HCT116 (cell line): ENCODE data around the gene UGT2B17. TPM values are rescaled to one million over a fixed set of nuclear protein-coding genes. Genes with fewer than 3 reads are reported as not detected.

Experiments
- ATAC-seq: fragments of 200-7000 bp; cut with Tn5 transposase; 2 replicates; pipeline ENCODE4 v1.9.1; 2020; ENCODE audit warnings: mild to moderate bottlenecking, moderate library complexity
- BruUV-seq: library from RNA; stranded (reverse); fragments of 400-500 nt; replicated peaks from 2 replicates; lab custom pipeline; 2021; lab: Mats Ljungman, UMichigan
- CTCF ChIA-PET: fragments of 300-600 bp; sonication (Branson Sonifier 250); formaldehyde crosslinking; loops from one replicate; lab custom pipeline; 2021; ENCODE audit warnings: antibody characterized with exemption; lab: Charles Lee
- POLR2A ChIA-PET: fragments of 300-600, 350-600 bp; sonication (Branson Sonifier 250); formaldehyde crosslinking; loops from one replicate; lab custom pipeline; 2021; ENCODE audit warnings: antibody characterized with exemption; lab: Charles Lee
- RAD21 ChIA-PET, 2 experiments: fragments of 300-600 bp; sonication (Branson Sonifier 250); formaldehyde crosslinking; loops; one replicate each; lab custom pipeline; 2023; ENCODE audit warnings: low total read pairs in 2 of 2; ENCODE audit not compliant: uncharacterized antibody in 2 of 2, unreplicated experiment in 2 of 2, low non-redundant PET in 1 of 2; lab: Charles Lee
- DNase-seq: peaks from one replicate; pipeline ENCODE4 v3.0.0-alpha.2; 2010; ENCODE audit warnings: low read depth, low spot score
- H2AFZ ChIP-seq: fragments of 200-600 bp; shearing (Covaris generic), sonication (generic); 2 replicates; pipeline ENCODE4 v1.6.1; 2017; ENCODE audit warnings: low read depth, mixed run types, mixed read lengths, antibody characterized with exemption, low read length; ENCODE audit not compliant: poor library complexity, severe bottlenecking
- H3K27ac ChIP-seq: 2 replicates; pipeline ENCODE4 v1.5.1; 2012; ENCODE audit warnings: low read depth, low read length
- H3K27me3 ChIP-seq: fragments of 200-600 bp; sonication (generic); 2 replicates; pipeline ENCODE4 v1.6.1; 2016; ENCODE audit warnings: mixed run types, low read length, mixed read lengths; ENCODE audit not compliant: insufficient read depth
- H3K36me3 ChIP-seq, 2 experiments: fragments of 200-500 bp in 1 of 2; fragments of 200-600 bp in 1 of 2; sonication (Bioruptor generic) in 1 of 2; sonication (generic) in 1 of 2; 2 replicates each; pipeline versions ENCODE4 v1.5.1 to v1.6.1; 2014 to 2016; ENCODE audit warnings: low read length in 2 of 2, inconsistent platforms in 1 of 2, mixed read lengths in 1 of 2, mixed run types in 1 of 2; ENCODE audit not compliant: insufficient read depth in 2 of 2, control insufficient read depth in 1 of 2
- H3K4me1 ChIP-seq, 2 experiments: fragments of 200-600 bp in 1 of 2; sonication (generic) in 1 of 2; 2 replicates each; pipeline versions ENCODE4 v1.5.1 to v1.6.1; 2012 to 2017; ENCODE audit warnings: low read length in 2 of 2, inconsistent platforms in 1 of 2, mild to moderate bottlenecking in 1 of 2, mixed read lengths in 1 of 2, mixed run types in 1 of 2, moderate library complexity in 1 of 2; ENCODE audit not compliant: insufficient read depth in 2 of 2, control insufficient read depth in 1 of 2
- H3K4me2 ChIP-seq: fragments of 200-600 bp; sonication (generic); 2 replicates; pipeline ENCODE4 v1.6.1; 2017; ENCODE audit warnings: mixed run types, low read length, mixed read lengths
- H3K4me3 ChIP-seq, 2 experiments: fragments of 200-600 bp in 1 of 2; sonication (generic) in 1 of 2; replicated peaks in 1 of 2; 2 replicates each; pipeline ENCODE4 v1.5.1; 2011 to 2016; ENCODE audit warnings: low read length in 2 of 2, control low read depth in 1 of 2, low read depth in 1 of 2, mild to moderate bottlenecking in 1 of 2, mixed read lengths in 1 of 2, mixed run types in 1 of 2
- H3K79me2 ChIP-seq: fragments of 200-600 bp; sonication (generic); 2 replicates; pipeline ENCODE4 v1.6.1; 2017; ENCODE audit warnings: mild to moderate bottlenecking, mixed run types, low read length, moderate library complexity, mixed read lengths; ENCODE audit not compliant: insufficient read depth
- H3K9ac ChIP-seq: fragments of 200-600 bp; sonication (generic); 2 replicates; pipeline ENCODE4 v1.6.1; 2016; ENCODE audit warnings: low read length, mixed read lengths
- H3K9me2 ChIP-seq: fragments of 200-600 bp; sonication (generic), shearing (Covaris generic); 2 replicates; pipeline ENCODE4 v1.6.1; 2017; ENCODE audit warnings: mixed run types, mild to moderate bottlenecking, moderate library complexity; ENCODE audit not compliant: insufficient read depth
- H3K9me3 ChIP-seq, 2 experiments: fragments of 200-500 bp in 1 of 2; fragments of 200-600 bp in 1 of 2; sonication (Bioruptor generic) in 1 of 2; sonication (generic) in 1 of 2; 2 replicates each; pipeline ENCODE4 v1.6.1; 2014 to 2017; ENCODE audit warnings: low read length in 2 of 2, mixed read lengths in 2 of 2, inconsistent platforms in 1 of 2, low read depth in 1 of 2, mild to moderate bottlenecking in 1 of 2, mixed run types in 1 of 2, moderate library complexity in 1 of 2; ENCODE audit not compliant: control insufficient read depth in 1 of 2, insufficient read depth in 1 of 2
- H4K20me1 ChIP-seq: fragments of 200-600 bp; sonication (generic), shearing (Covaris generic); 2 replicates; pipeline ENCODE4 v1.6.1; 2017; ENCODE audit warnings: mixed run types, mild to moderate bottlenecking, moderate library complexity; ENCODE audit not compliant: insufficient read depth
- CBX3 ChIP-seq: IDR thresholded peaks from 2 replicates; pipeline ENCODE4 v1.6.1; 2012; ENCODE audit warnings: low read depth
- CEBPB ChIP-seq: IDR thresholded peaks from 2 replicates; pipeline ENCODE4 v1.6.1; 2012; ENCODE audit warnings: low read depth
- EGR1 ChIP-seq: IDR thresholded peaks from 2 replicates; pipeline ENCODE4 v1.6.1; 2012; ENCODE audit warnings: low read depth
- EZH2phosphoT487 ChIP-seq: fragments of 200-600 bp; IDR thresholded peaks from 2 replicates; pipeline ENCODE4 v1.6.1; 2018; ENCODE audit warnings: antibody characterized with exemption, borderline replicate concordance
- FOSL1 ChIP-seq: IDR thresholded peaks from 2 replicates; pipeline ENCODE4 v1.6.1; 2012; ENCODE audit warnings: low read depth
- POLR2A ChIP-seq: IDR thresholded peaks from 2 replicates; pipeline ENCODE4 v1.7.0; 2011; ENCODE audit warnings: borderline replicate concordance; ENCODE audit not compliant: insufficient read depth, insufficient read length; ENCODE audit errors: extremely low read depth
- RAD21 ChIP-seq: IDR thresholded peaks from 2 replicates; pipeline ENCODE4 v1.6.1; 2012; ENCODE audit warnings: low read depth, mild to moderate bottlenecking
- SIN3A ChIP-seq: IDR thresholded peaks from 2 replicates; pipeline ENCODE4 v1.6.1; 2012; ENCODE audit warnings: low read depth
- SP1 ChIP-seq: IDR thresholded peaks from 2 replicates; pipeline ENCODE4 v1.6.1; 2012; ENCODE audit warnings: low read depth
- SRF ChIP-seq: IDR thresholded peaks from 2 replicates; pipeline ENCODE4 v1.6.1; 2012; ENCODE audit warnings: low read depth
- TCF7L2 ChIP-seq: IDR thresholded peaks from 2 replicates; pipeline ENCODE4 v1.7.0; 2011; ENCODE audit warnings: borderline replicate concordance, inconsistent platforms; ENCODE audit not compliant: insufficient read depth, insufficient read length; ENCODE audit errors: extremely low read depth
- YY1 ChIP-seq: IDR thresholded peaks from 2 replicates; pipeline ENCODE4 v1.6.1; 2011; ENCODE audit warnings: low read length, low read depth, moderate library complexity, mild to moderate bottlenecking; ENCODE audit not compliant: insufficient replicate concordance; ENCODE audit errors: extremely low read depth
- ZFX ChIP-seq: fragments of 450-650 bp; IDR thresholded peaks from 2 replicates; pipeline ENCODE4 v1.6.1; 2017
- ZNF274 ChIP-seq: fragments of 200-500 bp; sonication (Bioruptor generic); IDR thresholded peaks from 2 replicates; pipeline ENCODE4 v1.6.1; 2014; ENCODE audit warnings: mild to moderate bottlenecking, low read depth, low read length, inconsistent platforms
- intact Hi-C: fragments of 100-400 bp; cut with micrococcal nuclease; formaldehyde crosslinking; loops from 2 replicates; pipeline ENCODE4 v1.10.0; 2022
- total RNA-seq: library from RNA; stranded (reverse); gene quantifications from one replicate; pipeline ENCODE4 v1.2.1, GENCODE V29; 2021; ENCODE audit not compliant: unreplicated experiment
- TF ChIP-seq, protein P1 (sequence below): IDR thresholded peaks from 2 replicates; pipeline ENCODE4 v1.6.1; 2011; ENCODE audit warnings: mild to moderate bottlenecking, low read length, moderate library complexity; ENCODE audit not compliant: insufficient replicate concordance; ENCODE audit errors: extremely low read depth
- TF ChIP-seq, protein P2 (sequence below), 3 experiments: fragments of 200-600 bp in 1 of 3; sonication (generic) in 1 of 3; IDR thresholded peaks in 2 of 3; conservative IDR thresholded peaks in 1 of 3; 2 replicates each; pipeline ENCODE4 v1.5.1; 2012 to 2017; ENCODE audit warnings: low read depth in 2 of 3, low read length in 2 of 3, antibody characterized with exemption in 1 of 3, borderline replicate concordance in 1 of 3, control low read depth in 1 of 3, mild to moderate bottlenecking in 1 of 3, mixed read lengths in 1 of 3, mixed run types in 1 of 3, moderate library complexity in 1 of 3; ENCODE audit not compliant: insufficient read depth in 1 of 3
- TF ChIP-seq, protein P3 (sequence below): IDR thresholded peaks from 2 replicates; pipeline ENCODE4 v1.6.1; 2012

Gene UGT2B17
- total RNA-seq, 1 experiment from 2014 or later = not detected

DNA sequence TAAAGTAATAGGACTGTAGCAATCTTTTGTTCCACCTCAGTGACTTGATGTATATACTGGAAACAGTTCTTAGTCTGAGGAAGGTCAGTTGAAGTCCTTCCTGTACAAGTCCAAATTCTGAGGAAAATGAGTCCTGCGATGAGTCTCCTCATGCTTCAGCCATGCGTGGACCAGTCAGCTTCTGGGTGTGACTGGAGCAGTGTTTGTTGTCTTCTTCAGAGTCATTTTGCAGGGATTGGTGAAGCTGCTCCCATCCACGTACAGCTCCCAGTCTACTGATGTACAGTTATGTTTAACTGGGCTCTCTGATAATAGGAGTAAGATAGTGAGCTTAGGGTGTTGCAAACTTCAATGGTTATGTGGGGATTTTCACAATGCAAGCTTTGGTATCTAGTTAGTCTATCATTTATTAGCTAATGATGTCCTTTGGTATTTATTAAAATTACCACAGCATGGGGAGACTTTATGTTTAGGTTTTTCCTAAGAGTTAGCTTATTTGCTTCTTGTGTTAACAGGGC, 3.4 kb downstream of the UGT2B17 start:
- Histone ChIP-seq H3K36me3 (no peaks in the 10 kb centered on the region), H3K9me2 (no peaks in the 10 kb centered on the region), H3K4me2 (no peak overlapping the region), H4K20me1 (no peaks in the 10 kb centered on the region), H3K9ac (no peak overlapping the region)
- intact Hi-C loops = no loop called here
- RAD21 ChIA-PET = no interaction called here
- TF ChIP-seq SIN3A = no peak
- TF ChIP-seq ZFX = no peak
- TF ChIP-seq SP1 = no peak
- no peak for TF ChIP-seq RAD21
- no peak for TF ChIP-seq CBX3
- no peak for TF ChIP-seq ZNF274
- TF ChIP-seq, protein P1, sequence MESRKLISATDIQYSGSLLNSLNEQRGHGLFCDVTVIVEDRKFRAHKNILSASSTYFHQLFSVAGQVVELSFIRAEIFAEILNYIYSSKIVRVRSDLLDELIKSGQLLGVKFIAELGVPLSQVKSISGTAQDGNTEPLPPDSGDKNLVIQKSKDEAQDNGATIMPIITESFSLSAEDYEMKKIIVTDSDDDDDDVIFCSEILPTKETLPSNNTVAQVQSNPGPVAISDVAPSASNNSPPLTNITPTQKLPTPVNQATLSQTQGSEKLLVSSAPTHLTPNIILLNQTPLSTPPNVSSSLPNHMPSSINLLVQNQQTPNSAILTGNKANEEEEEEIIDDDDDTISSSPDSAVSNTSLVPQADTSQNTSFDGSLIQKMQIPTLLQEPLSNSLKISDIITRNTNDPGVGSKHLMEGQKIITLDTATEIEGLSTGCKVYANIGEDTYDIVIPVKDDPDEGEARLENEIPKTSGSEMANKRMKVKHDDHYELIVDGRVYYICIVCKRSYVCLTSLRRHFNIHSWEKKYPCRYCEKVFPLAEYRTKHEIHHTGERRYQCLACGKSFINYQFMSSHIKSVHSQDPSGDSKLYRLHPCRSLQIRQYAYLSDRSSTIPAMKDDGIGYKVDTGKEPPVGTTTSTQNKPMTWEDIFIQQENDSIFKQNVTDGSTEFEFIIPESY = no peak
- no peak for TF ChIP-seq YY1
- TF ChIP-seq, protein P2, sequence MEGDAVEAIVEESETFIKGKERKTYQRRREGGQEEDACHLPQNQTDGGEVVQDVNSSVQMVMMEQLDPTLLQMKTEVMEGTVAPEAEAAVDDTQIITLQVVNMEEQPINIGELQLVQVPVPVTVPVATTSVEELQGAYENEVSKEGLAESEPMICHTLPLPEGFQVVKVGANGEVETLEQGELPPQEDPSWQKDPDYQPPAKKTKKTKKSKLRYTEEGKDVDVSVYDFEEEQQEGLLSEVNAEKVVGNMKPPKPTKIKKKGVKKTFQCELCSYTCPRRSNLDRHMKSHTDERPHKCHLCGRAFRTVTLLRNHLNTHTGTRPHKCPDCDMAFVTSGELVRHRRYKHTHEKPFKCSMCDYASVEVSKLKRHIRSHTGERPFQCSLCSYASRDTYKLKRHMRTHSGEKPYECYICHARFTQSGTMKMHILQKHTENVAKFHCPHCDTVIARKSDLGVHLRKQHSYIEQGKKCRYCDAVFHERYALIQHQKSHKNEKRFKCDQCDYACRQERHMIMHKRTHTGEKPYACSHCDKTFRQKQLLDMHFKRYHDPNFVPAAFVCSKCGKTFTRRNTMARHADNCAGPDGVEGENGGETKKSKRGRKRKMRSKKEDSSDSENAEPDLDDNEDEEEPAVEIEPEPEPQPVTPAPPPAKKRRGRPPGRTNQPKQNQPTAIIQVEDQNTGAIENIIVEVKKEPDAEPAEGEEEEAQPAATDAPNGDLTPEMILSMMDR (IDR thresholded peaks at IDR 0.05 in 2 of 3, conservative IDR thresholded peaks at IDR 0.05 in 1 of 3; ENCODE audit: borderline replicate concordance in 1 of 3, insufficient read depth in 1 of 3, low read depth in 2 of 3, low read length in 2 of 3) = no peak
- TF ChIP-seq EZH2phosphoT487 = no peak
- TF ChIP-seq, protein P3, sequence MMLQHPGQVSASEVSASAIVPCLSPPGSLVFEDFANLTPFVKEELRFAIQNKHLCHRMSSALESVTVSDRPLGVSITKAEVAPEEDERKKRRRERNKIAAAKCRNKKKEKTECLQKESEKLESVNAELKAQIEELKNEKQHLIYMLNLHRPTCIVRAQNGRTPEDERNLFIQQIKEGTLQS = no peak
- TF ChIP-seq FOSL1 = no peak
- no peak for TF ChIP-seq SRF
- TF ChIP-seq CEBPB = no peak
- TF ChIP-seq EGR1 = no peak
- TF ChIP-seq POLR2A = no peak
- TF ChIP-seq TCF7L2 = no peak
- TF ChIP-seq, all 23 proteins: peak for 0
- no peak overlapping the region for H3K4me3 ChIP-seq
- DNase-seq = no peak
- no peaks in the 10 kb centered on the region for H3K79me2 ChIP-seq
- H3K27ac ChIP-seq = no peak overlapping the region
- H2AFZ ChIP-seq = no peak overlapping the region
- no TSS peak for BruUV-seq
- no peaks in the 10 kb centered on the region for H3K9me3 ChIP-seq
- ATAC-seq = no peak
- CTCF ChIA-PET = no interaction called here
- POLR2A ChIA-PET = no interaction called here
- no peaks in the 10 kb centered on the region for H3K27me3 ChIP-seq
- no peaks in the 10 kb centered on the region for H3K4me1 ChIP-seq
